Tongue (tissue), 2 donors: ENCODE measurements around the gene FBXW12. TPM values are rescaled to one million over a fixed set of nuclear protein-coding genes. Genes with fewer than 3 reads are reported as not detected.
"Not testable (repeated sequence)": the region's sequence is repeated elsewhere in the genome, so short reads cannot be mapped to it uniquely, and the experiment has no call there.

Experiments used
- DNase-seq: peaks from one replicate; pipeline ENCODE4 v3.0.0-alpha.2; 2015
- total RNA-seq: library from RNA; depleted of rRNA; stranded (reverse); fragments of >200 nt; gene quantifications from one replicate; pipeline ENCODE4 v1.2.3, GENCODE V29; 2014

FBXW12 gene, protein sequence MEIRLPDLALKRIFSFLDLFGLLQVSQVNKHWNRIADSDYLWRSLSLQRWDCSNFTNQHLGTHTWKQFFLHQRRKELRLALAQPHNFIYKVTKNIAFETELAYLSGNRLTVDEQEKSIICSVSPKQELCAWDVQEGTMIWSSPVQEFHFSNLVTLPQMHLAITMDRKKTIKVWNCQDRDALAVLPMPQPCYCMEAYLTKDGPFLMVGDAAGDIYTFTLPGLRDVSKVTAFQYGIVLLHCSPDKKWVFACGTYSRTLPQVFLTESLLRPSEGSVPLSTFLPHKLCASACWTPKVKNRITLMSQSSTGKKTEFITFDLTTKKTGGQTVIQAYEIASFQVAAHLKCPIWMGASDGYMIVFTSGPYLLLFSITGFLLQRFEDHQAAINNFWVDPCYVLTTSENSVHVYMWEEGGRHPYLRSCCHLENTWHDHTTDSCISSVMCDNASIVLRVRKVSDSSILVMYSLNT
- total RNA-seq = not detected

DNA sequence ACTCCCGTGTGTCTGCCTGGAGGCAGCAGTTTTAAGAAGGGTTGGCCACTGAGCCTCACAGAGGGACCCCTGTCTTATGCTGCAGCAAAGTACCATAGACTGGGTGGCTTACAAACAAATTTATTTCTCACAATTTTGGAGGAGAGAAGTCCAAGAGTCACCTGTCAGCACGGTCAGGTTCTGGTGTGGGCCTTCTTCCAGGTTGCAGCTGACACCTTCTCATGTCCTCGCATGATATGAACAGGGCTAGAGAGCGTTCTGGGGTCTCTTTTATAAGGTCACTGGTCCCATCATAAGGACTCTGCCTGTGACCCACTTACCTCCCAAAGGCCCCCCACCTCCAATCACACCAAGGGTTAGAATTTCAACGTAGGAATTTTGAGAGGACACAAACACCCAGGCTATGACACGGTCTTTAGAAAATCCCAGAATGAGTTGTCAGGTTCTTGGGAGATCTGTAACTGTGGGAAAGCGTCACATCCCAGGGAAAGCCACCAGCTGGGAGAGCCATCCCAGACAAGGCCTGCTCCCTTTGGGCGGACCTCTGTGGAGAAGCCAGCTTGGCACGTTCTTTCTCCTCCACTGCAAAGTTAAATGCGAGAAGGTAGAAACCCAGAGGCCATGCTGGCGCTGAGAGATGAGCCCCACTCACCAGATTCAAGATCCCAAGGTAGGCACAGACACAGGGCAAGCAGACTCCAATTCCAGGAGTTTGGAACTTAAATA lies at the start of gene FBXW12:
Gene FBXW12 (plus strand): TSS at position 569 of the 726 bp plus-strand sequence. CDS start 549 bp downstream, outside the sequence.
- DNase-seq = no peak

DNA sequence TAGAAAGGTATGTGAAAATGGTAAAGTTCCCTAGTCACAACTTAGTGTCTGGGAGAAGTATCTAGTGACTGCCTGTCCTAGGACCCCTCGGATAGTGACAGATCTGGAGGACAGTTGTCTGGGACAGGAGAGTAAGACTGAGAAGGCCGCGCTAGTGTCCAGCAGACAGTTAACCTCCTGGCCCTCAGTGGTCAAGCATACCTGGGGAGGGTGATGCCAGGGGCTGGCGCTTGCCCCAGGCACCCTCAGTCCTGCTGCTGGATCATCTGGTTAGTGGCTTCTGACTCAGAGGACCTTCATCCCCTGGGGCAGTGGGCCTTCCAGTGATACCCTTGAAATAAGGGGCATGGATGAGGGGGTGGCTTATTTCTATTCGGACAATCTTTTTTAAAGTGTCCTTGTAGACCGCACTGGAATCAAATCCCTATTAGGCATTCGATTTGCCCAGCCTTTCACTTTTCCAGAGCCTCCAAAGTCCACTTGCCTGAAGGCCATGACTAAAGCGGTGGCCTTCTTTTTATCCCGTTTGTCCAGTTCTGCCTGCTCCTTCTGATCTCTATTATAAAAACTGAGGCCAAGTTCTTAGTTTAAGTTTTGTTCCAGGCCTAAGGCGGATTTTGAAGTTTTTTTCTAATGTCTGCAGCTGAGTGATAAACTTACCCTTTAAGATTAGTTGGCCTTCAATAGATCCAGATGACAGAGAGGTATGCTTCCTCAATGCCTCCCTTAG lies 40.1 kb upstream of the FBXW12 start:
- DNase-seq = not testable (repeated sequence)

DNA sequence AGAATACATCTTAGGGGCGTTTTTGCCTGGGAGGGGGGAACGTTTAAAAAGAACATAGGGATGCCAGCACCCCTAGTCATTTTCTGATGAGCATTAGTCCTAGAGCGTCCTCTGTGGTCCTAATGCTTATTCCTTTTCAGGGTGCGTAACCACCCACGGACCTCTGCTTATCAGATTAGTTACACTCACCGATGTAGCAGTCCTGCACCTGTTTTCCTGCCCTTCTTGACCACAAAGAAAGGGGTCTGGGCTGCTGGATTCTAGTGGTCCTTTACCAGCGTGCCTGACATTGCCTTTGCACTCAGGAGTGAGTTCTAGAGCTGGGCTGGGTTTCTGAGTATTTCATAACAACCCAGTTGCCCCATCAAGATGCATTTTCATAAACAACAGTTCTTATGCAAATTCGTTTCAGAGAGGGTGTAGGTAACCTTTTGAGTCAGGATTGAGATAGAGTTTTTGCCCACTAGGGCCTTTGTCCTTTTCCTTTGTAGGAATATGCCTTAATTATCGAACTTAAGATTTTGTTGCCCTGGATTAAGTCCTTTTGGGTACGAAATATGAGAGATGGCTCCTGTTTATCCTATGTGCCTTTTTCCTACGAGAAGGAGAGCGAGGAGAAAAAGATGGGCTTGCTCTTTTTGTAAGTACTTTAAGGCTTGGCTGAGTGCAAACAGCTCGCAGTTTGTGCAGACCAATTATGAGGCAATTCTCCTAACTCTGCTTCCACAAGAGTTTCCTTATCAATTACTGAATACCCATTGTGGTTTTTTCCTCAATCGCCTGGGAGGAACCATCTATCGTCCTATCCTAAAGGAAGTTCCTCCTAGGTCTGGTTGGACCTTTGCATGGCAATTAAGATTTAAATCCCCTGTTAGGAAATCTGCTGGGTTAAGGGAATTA lies 38.4 kb upstream of the FBXW12 start, which contains the start of gene SPINK8:
Gene SPINK8 (minus strand): TSS at position 316 of the 900 bp plus-strand sequence. CDS start 5,320 bp downstream, outside the sequence.
- not testable (repeated sequence) for DNase-seq

DNA sequence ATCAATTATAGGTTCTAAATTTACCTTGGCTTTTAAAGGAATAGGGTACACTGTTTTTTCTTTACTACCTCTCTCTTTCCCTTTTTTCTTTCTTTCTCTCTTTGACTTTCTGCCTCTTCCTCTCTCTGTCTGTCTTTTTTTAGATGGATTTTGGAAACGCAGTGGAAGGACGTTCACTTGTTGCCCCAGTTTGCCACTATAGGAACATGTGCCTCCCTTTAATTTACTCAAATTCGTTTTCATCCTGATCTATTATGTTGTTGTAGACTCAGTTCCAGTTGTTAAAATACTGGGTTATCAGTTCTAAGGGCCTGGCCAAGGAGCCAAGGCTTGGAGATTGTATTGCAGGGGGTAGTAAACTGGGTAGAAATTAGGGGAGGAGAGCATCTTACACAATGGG lies 37.4 kb upstream of the FBXW12 start:
- no peak for DNase-seq

DNA sequence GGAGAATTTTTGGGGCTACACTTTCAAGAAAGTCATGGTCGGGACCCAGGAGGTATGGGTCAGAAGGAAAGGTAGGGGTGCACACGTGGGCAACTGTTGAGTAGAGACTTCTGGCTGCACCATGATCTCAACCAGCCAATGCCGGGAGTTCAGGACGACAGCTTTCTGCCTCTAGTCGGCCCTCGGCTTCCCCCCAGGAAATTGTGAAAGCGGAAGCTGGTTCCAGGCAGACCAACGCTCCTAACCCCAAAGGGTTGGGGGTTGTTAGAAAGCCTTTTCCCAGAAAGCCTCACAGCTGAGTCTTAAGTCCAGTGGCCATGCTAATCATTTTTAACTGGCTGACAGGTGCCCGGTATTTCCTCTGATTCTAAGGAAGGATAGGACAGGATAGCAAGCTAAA lies 36.7 kb upstream of the FBXW12 start:
- not testable (repeated sequence) for DNase-seq

DNA sequence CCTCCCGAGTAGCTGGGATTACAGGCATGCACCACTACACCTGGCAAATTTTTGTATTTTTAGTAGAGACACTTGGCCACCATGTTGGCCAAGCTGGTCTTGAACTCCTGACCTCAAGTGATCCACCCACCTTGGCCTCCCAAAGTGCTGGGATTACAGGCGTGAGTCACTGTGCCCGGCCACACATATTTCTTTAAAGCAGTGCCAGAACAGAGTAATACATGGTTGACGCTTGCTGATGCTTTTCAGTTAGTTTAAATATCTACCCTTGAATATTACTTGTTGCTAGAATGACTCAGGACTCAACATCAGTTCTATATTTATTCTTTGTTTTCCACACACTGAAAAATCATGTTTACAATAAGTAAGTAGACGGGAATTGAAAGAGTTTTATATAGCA lies 34.5 kb upstream of the FBXW12 start:
- DNase-seq = not testable (repeated sequence)

DNA sequence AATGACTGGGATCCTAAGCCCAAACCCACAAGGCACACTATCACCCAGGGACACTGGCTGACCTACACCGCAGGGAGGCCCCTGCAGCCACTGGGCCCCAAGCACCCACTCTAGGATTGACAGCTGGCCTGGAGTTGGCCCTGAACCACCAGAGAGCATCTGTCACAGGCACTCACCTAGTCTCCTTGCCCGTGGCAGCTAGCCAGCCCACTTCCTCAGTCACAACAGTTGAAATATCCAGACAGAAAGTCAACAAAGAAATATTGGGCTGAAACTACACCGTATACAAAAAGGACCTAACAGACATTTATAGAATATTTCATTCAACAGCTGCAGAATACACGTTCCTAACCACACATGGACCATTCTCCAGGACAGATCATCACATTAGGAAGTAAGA lies 33.4 kb upstream of the FBXW12 start:
- no peak for DNase-seq

DNA sequence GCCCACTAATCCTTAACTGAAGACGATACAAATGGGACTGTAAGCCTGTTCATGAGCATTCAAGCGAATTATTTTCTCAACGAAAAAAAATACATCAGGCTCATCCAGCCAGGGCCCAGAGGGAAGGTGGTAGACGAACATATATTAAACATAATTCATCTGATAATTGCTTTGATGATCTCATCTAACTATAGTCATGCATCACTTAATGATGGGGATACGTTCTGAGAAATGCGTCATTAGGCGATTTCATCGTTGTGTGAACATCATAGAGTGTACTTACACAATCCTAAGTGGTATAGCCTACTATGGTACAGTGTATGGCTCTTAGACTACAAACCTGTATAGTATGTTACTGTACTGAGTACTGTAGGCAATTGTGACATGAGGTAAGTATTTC lies 28.6 kb upstream of the FBXW12 start:
- no peak for DNase-seq

DNA sequence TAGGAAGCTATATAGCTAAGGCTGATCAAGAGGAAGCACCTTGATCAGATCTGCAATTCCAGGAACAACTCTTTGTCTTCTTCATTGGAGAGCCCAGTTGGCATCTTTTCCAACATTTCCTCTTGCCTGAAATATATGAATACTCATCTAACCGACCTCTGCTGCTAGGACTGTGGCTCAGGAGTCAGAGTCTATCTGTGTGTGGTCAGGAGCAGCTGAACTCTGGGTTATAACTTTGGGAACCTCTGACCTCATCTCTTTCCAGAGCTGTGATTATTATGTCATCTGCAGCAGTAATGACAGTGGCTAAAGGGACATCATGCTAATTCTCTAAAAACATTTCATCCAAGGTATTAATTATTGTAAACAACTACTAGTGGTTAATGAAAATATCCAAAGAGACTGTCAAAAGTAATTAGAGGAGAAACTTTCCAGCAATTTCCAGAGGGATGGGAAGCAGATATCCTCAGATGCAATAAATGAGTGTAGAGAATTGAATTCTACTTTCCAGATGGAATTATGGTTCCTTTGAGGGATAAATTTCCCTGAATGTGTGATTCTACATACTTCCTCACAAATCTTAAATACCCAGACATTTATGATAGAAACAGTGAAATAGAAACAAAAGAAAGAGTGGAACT lies 27.0 kb upstream of the FBXW12 start:
- peak; percentile 8 for DNase-seq

DNA sequence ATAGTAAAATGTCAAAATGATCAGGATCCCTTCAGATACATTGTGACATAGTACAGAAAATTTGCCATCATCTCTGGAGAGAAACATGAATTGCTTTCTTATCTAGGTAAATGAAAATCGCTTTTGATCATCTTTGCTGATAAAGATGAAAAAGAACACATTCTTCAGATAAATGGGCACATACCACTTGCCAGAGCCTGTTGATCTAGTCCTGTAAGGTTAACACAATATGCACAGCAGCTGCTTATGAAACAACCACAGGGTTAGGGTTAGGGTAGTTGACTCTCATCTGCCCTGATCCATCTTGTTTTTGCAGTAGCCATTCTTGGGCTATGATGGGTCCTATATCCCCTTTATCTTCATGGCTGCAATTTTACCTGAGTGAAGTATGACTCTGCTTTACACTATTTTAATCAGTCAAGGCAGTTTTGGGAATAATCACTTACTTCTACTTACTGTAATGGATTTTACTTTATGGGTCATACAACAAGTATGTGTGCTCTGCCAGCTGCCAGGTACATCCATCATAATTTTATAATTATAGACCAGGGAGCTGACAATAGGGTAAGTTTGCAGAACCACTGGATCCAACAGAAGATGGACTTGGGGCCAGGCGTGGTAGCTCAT lies 26.0 kb upstream of the FBXW12 start:
- DNase-seq = no peak

DNA sequence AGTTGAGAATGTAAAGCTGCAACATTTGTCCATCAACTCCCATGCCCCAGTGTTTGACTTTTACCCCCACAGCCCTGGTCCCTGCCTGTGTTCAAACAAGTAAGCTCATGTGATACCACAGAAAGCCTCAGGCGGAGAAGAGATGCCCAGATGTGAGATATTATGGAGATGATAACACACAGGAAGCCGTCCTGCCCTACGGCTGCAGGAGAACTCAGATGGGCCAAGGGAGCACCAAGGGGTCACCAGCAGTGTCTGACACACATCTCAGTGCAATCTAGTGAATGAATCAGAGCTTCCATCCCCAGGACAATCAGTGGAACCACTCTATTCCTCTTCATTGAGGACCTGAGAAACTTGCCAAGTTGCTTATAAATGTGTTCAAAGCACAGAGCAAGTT lies 24.5 kb upstream of the FBXW12 start:
- no peak for DNase-seq

DNA sequence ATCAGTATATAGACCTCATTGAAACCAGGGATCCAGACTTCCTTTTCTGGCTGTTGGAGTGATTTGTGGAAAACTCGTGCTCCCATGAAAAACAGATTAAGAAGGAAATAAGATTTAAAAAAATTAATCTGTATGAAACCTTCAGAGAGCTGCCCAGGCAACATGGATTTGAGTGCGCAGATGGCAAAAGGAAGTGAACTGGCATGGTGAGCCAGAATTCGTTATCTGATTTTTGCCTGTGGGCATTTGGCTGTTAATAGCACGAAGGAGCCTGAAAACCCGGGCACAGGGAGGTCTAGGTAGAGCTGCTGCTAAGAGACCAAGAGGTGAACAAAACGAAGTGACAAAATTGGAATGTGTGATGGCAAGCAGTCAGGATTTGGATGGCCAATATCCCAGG lies 19.5 kb upstream of the FBXW12 start:
- DNase-seq = no peak

DNA sequence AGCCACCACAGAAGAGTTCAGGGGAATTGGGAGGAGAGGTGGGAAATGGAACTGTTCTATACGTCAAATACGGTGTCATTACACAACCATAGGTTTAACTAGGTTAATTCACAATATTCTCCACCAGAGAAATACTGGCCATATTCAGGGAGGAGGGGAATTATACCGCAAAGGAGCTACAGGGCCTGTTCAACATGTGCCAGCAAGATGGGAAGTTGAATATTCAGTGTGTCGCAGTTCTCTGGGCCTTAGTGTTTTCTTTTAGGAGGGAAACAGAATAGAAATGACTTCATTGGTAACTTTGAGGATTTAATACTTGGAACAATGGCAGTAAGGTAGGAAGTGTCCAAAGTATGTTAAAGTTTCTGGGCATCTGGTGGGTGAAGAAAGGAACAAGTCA lies 18.0 kb upstream of the FBXW12 start:
- DNase-seq = no peak

DNA sequence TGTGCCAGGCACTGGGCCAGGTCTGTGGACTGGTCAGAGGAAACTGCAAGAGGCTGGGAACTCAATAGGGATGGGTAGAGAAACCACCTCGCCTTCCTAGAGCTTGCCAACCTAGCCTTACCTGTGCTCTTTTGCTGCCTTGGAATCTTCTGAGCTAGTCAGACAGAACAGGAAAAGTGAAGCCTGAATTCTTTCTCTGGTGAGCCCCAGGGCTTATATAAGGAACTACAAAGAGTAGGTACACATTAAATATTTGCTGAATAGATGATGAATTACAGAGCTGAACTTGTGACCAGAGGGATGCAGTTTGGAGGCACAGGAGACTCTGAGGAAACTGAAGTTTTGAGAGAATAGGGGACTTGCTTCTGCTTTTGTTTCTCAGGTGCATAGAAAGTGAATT lies 15.6 kb upstream of the FBXW12 start:
- peak; percentile 17 for DNase-seq

DNA sequence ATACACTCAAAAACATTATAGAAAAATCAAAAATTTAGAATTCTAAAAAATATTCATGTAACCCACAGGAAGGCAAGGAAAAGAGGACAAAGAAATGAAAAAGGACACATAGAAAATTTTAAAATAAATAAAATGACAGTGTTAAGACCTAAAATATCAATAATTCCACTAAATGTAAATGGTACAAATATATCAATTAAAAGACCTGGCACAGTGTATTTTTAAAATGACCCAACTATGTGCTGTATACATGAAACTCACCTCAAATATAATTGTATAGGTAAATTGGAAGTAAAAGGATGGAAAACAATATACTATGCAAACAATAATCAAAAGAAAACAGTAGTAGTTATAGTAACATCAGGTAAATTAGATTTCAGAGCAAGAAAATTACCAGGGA lies 10.1 kb upstream of the FBXW12 start:
- DNase-seq = no peak

DNA sequence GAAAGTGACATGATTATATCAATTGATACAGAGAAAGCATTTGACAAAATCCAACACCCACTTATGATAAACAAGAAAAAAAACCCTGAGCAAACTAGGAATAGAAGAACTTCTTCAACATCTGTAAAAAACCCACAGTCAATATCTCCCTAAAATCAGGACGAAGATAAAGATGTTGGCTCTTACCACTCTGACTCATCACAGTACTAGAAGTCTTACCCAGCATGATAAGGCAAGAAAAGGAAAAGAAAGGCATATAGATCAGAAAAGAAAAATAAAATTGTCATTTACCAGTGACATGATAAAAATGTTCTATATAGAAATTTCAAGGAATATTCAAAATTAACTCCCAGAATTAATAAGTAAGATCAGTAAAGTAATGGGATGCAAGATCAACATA lies 7.2 kb upstream of the FBXW12 start:
- DNase-seq = no peak

DNA sequence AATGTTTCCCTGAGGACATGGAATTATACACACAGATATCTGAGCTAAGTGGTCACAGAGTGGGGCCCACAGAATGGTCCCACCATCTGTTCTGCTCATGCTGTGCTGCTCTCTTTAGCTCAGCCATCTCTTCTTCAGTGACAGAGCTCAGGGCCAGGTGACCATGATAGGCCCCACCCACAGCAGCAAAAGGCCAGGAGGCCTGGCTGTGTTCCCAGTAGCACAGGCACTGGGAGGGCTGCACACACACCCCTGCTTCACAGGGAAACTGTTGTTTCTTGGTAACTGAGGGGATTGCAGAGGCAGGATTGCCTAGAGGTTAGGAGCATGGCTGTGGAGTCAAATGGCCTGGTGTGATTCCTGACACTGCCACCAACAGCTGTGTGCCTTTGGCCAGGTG lies 4.8 kb upstream of the FBXW12 start:
- DNase-seq = peak; percentile 75

DNA sequence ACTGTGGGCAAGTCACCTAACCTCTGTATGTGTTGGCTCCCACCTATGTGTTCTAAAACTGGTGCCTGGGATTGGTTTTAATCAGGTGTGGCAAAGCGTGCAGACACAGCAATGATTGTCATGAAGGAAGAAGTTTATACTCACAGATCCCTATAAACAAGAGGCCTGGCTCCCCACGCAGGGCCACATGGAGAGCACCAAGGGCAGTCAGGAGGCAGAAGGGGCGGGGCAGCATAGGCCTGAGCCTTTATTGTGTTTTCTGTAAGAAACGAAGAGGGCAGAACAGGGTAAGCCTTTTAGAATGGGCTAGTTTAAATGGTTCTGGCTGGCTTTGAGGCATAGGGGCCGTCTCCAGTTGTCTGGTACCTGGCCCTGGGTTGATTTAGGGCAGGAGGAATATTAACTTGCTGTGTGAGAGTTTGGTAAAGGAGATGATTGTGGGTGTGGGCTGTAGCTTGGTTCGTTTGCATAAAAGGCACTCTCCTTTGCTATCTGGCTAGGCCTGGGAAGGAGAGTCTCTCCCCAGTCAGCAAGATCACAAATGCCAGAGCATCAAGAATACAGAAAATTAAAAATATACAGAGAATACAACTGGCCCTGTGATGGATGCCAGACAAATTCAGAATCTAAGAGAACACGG lies 2.2 kb upstream of the FBXW12 start:
- no peak for DNase-seq

DNA sequence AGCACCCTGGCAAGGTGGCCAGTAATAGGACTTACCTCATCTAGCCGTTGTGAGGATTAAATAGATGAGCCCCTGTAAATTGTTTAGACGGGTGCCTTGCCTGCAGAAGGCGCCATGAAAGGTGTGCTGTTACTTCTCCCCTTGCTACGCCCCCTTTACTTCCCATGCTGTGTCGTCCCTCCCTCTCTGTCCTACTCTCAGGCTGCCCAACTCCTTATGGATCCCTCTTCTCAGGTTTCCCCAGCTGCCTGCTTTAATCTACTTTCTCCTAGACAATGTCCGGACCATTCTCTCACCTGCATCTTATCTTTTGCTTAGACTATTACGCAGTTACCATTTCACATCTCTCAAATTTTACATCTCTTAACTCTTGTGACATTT lies 1.7 kb upstream of the FBXW12 start:
- DNase-seq = no peak

DNA sequence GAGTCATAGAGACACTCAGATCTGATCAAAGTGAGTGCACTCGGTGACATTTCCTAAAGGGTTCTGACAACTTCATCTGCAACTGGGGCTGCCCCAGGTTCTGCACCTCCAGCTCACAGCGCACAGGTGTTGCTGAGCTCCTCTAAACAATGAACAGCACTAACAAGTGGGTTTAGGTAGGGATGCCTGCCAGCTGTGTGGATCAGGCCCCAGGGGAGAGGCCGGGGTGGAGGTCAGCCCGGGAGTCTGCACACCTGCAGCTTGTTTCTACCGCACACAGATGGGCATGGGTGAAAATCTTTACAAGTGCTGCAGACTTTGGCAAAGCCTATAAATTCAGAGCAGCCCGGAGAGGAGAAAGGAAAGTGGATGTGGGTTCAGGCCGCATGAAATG lies 355 bp downstream of the FBXW12 start:
- DNase-seq = no peak
